B cell (primary cell): ENCODE measurements around the gene DHX9. TPM values are rescaled to one million over a fixed set of nuclear protein-coding genes. Genes with fewer than 3 reads are reported as not detected.

Source experiments
- ATAC-seq: fragments of 200-7000 bp; cut with Tn5 transposase; one replicate; pipeline ENCODE4 v1.10.0; 2021; ENCODE audit warnings: low read depth, mild to moderate bottlenecking, moderate number of reproducible peaks, moderate library complexity
- CTCF ChIA-PET: fragments of 350-600 bp; sonication (Branson Sonifier 250); formaldehyde crosslinking; loops from one replicate; lab custom pipeline; 2021; ENCODE audit warnings: antibody characterized with exemption, inconsistent platforms; lab: Charles Lee
- POLR2A ChIA-PET: fragments of 350-600 bp; sonication (Branson Sonifier 250); formaldehyde crosslinking; loops from one replicate; lab custom pipeline; 2021; ENCODE audit warnings: antibody characterized with exemption; lab: Charles Lee
- DNase-seq: peaks from one replicate; pipeline ENCODE4 v3.0.0; 2013
- H2AFZ ChIP-seq: 2 replicates; pipeline ENCODE4 v1.6.1; 2012; ENCODE audit warnings: mild to moderate bottlenecking, low read depth, low read length; ENCODE audit not compliant: insufficient read depth, poor library complexity, severe bottlenecking
- H3K27ac ChIP-seq, 2 donors: 1 replicate in 1 of 2; 2 replicates in 1 of 2; pipeline ENCODE4 v1.5.1; 2012 to 2013; ENCODE audit warnings: low read length in 2 of 2, mild to moderate bottlenecking in 2 of 2, moderate library complexity in 1 of 2
- H3K27me3 ChIP-seq, 4 experiments: fragments of 200-600 bp in 1 of 4; sonication (generic) in 1 of 4; replicated peaks in 1 of 4; 1 replicate in 2 of 4; 2 replicates in 2 of 4; pipeline versions ENCODE4 v1.6.1 to v1.7.0; 2013 to 2016; ENCODE audit warnings: low read length in 3 of 4, mild to moderate bottlenecking in 2 of 4, mixed read lengths in 1 of 4, moderate library complexity in 1 of 4; ENCODE audit not compliant: insufficient read depth in 4 of 4, control insufficient read depth in 3 of 4; ENCODE audit errors: control extremely low read depth in 1 of 4
- H3K36me3 ChIP-seq, 2 experiments: replicated peaks in 1 of 2; 1 replicate in 1 of 2; 2 replicates in 1 of 2; pipeline versions ENCODE4 v1.6.1 to v1.7.1; 2013; ENCODE audit warnings: low read length in 1 of 2; ENCODE audit not compliant: insufficient read depth in 2 of 2, control insufficient read depth in 1 of 2; ENCODE audit errors: control extremely low read depth in 1 of 2, extremely low read depth in 1 of 2
- H3K4me1 ChIP-seq, 2 donors: fragments of 200-600 bp in 1 of 2; sonication (generic) in 1 of 2; 1 replicate in 1 of 2; 2 replicates in 1 of 2; pipeline versions ENCODE4 v1.5.1 to v1.6.1; 2013 to 2017; ENCODE audit warnings: low read length in 2 of 2; ENCODE audit not compliant: control insufficient read depth in 2 of 2, insufficient read depth in 2 of 2
- H3K4me2 ChIP-seq: replicated peaks from 2 replicates; pipeline ENCODE3; 2012; ENCODE audit warnings: mild to moderate bottlenecking, low read depth, low read length; ENCODE audit not compliant: poor library complexity, severe bottlenecking
- H3K4me3 ChIP-seq, 5 experiments: fragments of 200-600 bp in 1 of 5; sonication (generic) in 1 of 5; 1 replicate in 3 of 5; 2 replicates in 2 of 5; pipeline versions ENCODE4 v1.5.1 to v1.7.0; 2011 to 2016; ENCODE audit warnings: low read length in 4 of 5, mild to moderate bottlenecking in 4 of 5, low read depth in 2 of 5, control low read depth in 1 of 5, moderate library complexity in 1 of 5; ENCODE audit not compliant: insufficient read depth in 1 of 5; ENCODE audit errors: control extremely low read depth in 1 of 5, extremely low read depth in 1 of 5
- H3K79me2 ChIP-seq: fragments of 200-600 bp; sonication (generic); one replicate; pipeline ENCODE4 v1.6.0; 2016; ENCODE audit warnings: low read length; ENCODE audit not compliant: control insufficient read depth, insufficient read depth
- H3K9ac ChIP-seq: fragments of 200-600 bp; sonication (generic); 2 replicates; pipeline ENCODE4 v1.6.1; 2017; ENCODE audit warnings: mild to moderate bottlenecking, low read length, moderate library complexity
- H3K9me3 ChIP-seq, 3 donors: one replicate each; pipeline versions ENCODE4 v1.6.1 to v1.7.1; 2013; ENCODE audit warnings: low read length in 2 of 3; ENCODE audit not compliant: control insufficient read depth in 2 of 3, insufficient read depth in 1 of 3; ENCODE audit errors: control extremely low read depth in 1 of 3
- H4K20me1 ChIP-seq: 2 replicates; pipeline ENCODE4 v1.6.0; 2012; ENCODE audit warnings: mild to moderate bottlenecking, low read length; ENCODE audit not compliant: insufficient read depth, control insufficient read depth, poor library complexity, severe bottlenecking
- H3K27ac Mint-ChIP-seq: one replicate; pipeline ENCODE4 v1.8.0; 2021; ENCODE audit warnings: mixed read lengths
- H3K27me3 Mint-ChIP-seq: one replicate; pipeline ENCODE4 v1.8.0; 2021; ENCODE audit warnings: mixed read lengths
- H3K4me1 Mint-ChIP-seq: one replicate; pipeline ENCODE4 v1.8.0; 2021; ENCODE audit warnings: mixed read lengths
- H3K4me3 Mint-ChIP-seq: one replicate; pipeline ENCODE4 v1.8.0; 2021; ENCODE audit warnings: mixed read lengths
- H3K9me3 Mint-ChIP-seq: one replicate; pipeline ENCODE4 v1.8.0; 2022; ENCODE audit warnings: mixed read lengths; ENCODE audit not compliant: insufficient read depth
- CTCF ChIP-seq: fragments of 200-600 bp; IDR thresholded peaks from one replicate; pipeline ENCODE4 v1.8.0; 2022; ENCODE audit warnings: antibody characterized with exemption, mild to moderate bottlenecking
- EZH2 ChIP-seq: IDR thresholded peaks from 2 replicates; pipeline ENCODE4 v1.6.1; 2012; ENCODE audit warnings: borderline replicate concordance, low read depth, mild to moderate bottlenecking, moderate library complexity, low read length; ENCODE audit not compliant: insufficient read depth, poor library complexity, severe bottlenecking
- WGBS: methylation state at CpG from one replicate; pipeline ENCODE4 v1.1.5; 2013; ENCODE audit warnings: missing lambda C conversion rate; ENCODE audit not compliant: insufficient coverage; 5-methylcytosine and 5-hydroxymethylcytosine counted together
- intact Hi-C: fragments of 100-400 bp; cut with micrococcal nuclease; formaldehyde crosslinking; loops from one replicate; pipeline ENCODE4 v1.10.0; 2022
- polyA plus RNA-seq: library from polyadenylated mRNA; depleted of rRNA; stranded (reverse); fragments of >200 nt; gene quantifications from 2 replicates; pipeline ENCODE4 v1.2.3, GENCODE V29; 2012
- total RNA-seq, 2 donors: library from RNA; stranded (reverse); fragments of 120-200 nt in 1 of 2; gene quantifications; 1 replicate in 1 of 2; 2 replicates in 1 of 2; pipeline versions ENCODE4 v1.2.3 to v1.2.4, GENCODE V29; 2013 to 2022

DHX9 gene
- total and polyA plus RNA-seq, 2 donors (not counting 1 experiment from before 2014, with no cell fraction given): 70.6 to 213 TPM

- Histone ChIP-seq H2AFZ (no peak overlapping the region), H3K9ac (no peak overlapping the region), H3K27ac (no peak overlapping the region), H3K36me3 (peaks cover 20 to 91% of the 10 kb centered on the region in 2 experiments), H4K20me1 (peaks cover 95% of the 10 kb centered on the region), H3K27me3 (no peaks in the 10 kb centered on the region), H3K9me3 (no peaks in the 10 kb centered on the region), H3K4me1 (peaks cover 0 to 8% of the 10 kb centered on the region in 2 donors), H3K4me2 (no peak overlapping the region), H3K4me3 (no peak overlapping the region), H3K79me2 (peaks cover 95% of the 10 kb centered on the region)
- intact Hi-C loops: no loop called here
- TF ChIP-seq CTCF: no peak
- TF ChIP-seq EZH2: no peak
- Mint-ChIP-seq H3K27ac (no peak overlapping the region), H3K9me3 (no peaks in the 10 kb centered on the region), H3K27me3 (no peaks in the 10 kb centered on the region), H3K4me3 (no peak overlapping the region), H3K4me1 (peaks cover 39% of the 10 kb centered on the region)
- DNase-seq: no peak
- ChIA-PET POLR2A (no interaction called here), CTCF (no interaction called here)
- no peak for ATAC-seq
Measured at GRCh38 chr1:182847105-182847504, 8.0 kb downstream of the DHX9 start.

- no peak overlapping the region for H3K4me2 ChIP-seq
- no peak for ATAC-seq
- H4K20me1 ChIP-seq: peaks cover 97% of the 10 kb centered on the region
- no peak overlapping the region for H3K4me3 ChIP-seq
- H3K27me3 ChIP-seq: no peaks in the 10 kb centered on the region
- Mint-ChIP-seq H3K4me1 (peaks cover 26% of the 10 kb centered on the region), H3K27me3 (no peaks in the 10 kb centered on the region), H3K27ac (no peak overlapping the region), H3K9me3 (no peaks in the 10 kb centered on the region), H3K4me3 (no peak overlapping the region)
- H3K27ac ChIP-seq: no peak overlapping the region
- intact Hi-C loops: no loop called here
- peaks cover 83% of the 10 kb centered on the region for H3K79me2 ChIP-seq
- no peak overlapping the region for H3K9ac ChIP-seq
- peaks cover 13 to 97% of the 10 kb centered on the region in 2 experiments for H3K36me3 ChIP-seq
- H3K4me1 ChIP-seq: no peaks in the 10 kb centered on the region
- POLR2A ChIA-PET: no interaction called here
- no peak overlapping the region for H2AFZ ChIP-seq
- TF ChIP-seq EZH2 (no peak), CTCF (no peak)
- 100% methylated on average over 2 of the region's 2 CpGs for WGBS
- CTCF ChIA-PET: no interaction called here
- H3K9me3 ChIP-seq: no peaks in the 10 kb centered on the region
- DNase-seq: no peak
Measured at GRCh38 chr1:182848736-182849135, 9.6 kb downstream of the DHX9 start.
